ENCODE measurements around the gene ULBP2.
"Not testable (repeated sequence)": the region's sequence is repeated elsewhere in the genome, so short reads cannot be mapped to it uniquely, and the experiment has no call there.

ULBP2 gene

DNA sequence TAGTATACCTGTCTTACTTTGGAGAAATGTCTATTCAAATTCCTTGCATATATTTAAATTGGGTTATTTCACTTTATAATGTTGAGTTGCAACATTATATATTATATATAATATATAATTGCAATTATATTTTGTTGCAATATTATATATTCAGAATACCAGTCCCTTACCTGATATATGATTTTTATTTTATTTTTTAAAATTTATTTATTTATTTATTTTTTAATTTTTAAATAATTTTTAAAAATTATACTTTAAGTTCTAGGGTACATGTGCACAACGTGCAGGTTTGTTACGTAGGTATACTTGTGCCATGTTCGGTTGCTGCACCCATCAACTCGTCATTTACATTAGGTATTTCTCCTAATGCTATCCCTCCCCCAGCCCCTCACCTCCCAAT lies 14.8 kb upstream of the ULBP2 start:
- DNase-seq (ENCODE audit: low read depth): not testable (repeated sequence)

DNA sequence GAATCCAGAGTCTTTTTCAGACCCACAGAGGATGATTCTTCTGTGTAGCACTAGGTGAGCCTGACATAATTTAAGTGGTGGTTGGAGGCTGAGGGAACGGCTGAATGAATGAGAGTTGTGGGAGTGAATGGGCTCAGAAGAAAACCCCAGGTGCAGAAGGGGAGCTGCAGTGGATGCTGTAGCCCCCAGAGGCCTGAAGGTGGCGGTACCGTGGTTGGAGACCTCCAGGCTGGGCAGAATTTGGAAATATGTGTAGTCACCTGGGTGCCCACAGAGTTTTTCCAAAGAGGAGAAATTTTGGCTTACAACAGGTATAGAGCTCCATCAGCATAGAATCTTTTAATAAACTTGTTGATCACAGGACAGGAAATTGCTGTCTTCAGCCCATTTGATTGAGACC lies 12.4 kb upstream of the ULBP2 start:
- DNase-seq (ENCODE audit: low read depth): no peak

DNA sequence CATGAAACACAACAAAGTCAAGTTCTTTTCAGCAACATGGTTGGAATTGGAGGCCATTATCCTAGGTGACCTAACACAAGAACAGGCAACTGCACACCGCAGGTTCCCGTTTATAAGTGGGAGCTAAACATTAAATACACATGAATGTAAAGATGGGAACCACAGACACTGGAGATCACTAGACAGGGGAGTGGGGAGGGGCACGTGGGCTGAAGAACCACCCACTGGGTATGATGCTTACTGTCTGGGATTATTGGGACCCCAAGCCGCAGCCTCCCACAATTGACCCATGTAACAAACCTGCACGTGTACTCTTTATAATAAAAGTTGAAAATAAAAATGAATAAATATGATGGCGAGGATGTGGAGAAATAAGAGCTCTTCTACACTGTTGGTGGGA lies 10.3 kb upstream of the ULBP2 start:
- DNase-seq (ENCODE audit: low read depth): no peak

DNA sequence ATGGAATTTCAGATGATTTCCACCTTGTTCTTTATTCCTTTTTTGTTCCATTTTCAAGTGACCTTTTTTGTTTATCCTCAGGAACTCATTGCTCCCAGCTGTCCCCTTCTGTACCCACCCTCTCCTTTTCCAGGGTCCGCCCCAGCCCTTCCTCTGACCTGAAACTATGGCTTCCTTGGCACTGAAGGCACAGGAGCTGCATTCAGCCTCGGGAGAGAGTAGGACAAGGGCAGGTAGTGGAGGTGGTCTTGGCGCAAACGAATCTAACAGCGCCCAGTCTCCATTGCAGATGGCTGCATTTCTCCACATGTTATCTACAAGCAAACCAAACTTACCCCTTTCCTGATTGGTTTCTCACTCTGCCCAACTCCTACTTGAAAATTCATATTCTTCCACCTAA lies 8.8 kb upstream of the ULBP2 start:
- DNase-seq (ENCODE audit: low read depth): no peak

DNA sequence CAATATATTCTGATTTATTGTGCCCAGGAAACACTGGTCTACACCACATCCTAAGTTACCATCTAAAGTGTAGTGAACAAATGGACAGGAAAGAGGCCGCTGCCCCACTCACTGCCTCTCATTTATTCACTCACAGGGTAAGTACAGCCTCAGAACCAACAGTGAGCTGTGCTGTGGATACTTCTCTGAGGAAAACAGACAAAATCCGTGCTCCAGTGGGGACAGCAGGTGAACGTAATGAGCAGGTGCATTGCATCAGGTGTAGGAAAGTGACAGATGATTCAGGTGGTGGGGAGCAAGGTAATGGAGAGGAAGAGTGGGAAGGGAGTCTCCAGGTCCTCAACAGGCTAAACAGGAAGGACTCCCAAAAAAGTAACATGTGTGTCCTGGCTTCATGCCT lies 8.4 kb upstream of the ULBP2 start:
- DNase-seq (ENCODE audit: low read depth): no peak

DNA sequence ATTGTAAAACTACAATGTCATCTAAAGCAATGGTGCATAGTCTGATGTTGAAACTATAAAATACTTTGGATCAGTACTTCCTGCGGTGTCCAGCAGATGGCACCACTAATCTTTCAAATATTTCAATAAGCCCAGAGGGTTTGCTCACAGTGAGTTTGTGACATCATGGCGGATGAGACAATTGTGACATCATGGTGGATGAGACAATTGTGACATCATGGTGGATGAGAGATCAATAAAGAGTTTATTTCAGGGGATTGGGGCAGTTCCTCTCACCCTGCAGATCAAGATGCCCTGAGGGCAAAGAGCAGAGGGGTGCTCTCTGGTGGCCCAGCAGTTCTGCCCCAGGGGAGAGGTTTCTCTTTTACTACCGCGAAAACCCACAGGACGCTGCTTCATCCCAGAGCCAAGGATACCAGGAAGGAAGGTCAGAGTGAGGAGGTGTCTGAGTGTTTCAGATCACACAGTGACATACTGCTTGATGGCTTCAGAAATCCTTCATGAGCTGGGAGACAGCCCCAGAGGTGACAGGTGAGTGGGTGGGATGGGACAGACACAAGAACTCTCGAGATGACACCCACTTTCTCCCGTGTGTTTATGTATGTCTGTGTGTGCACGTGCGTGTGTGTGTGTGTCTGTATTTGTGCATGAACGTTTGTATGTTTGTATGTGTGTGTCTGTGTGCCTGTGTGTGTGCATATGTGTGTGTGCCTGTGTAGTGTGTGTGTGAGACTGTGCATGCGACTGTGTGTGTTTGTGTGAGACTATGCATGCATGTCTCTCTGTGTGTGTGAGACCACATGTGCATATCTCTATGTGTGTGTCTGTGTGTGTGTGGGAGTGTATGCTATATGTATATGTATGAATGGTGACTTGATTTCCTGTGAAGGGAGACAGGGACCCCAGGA lies 7.3 kb upstream of the ULBP2 start:
- peak; percentile 63 for DNase-seq (ENCODE audit: low read depth)

DNA sequence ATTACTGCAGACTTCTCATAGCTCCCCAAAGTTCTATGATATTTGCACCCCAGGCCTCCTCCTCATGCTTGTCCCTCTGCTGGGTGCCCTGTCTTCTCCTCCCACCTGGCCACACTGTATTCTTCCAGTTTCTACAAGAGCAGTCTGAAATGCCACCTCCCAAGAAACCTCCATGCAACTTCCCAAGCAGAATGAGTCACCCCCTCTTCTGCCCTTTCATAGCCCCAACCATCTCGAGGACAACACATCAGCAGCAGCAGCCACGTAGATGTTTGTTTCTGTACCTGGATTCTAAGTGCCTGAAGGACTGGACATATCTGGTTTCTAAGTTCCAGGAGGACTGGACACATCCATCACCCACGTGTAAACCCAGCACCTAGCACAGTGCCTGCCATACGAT lies 6.6 kb upstream of the ULBP2 start:
- no peak for DNase-seq (ENCODE audit: low read depth)

DNA sequence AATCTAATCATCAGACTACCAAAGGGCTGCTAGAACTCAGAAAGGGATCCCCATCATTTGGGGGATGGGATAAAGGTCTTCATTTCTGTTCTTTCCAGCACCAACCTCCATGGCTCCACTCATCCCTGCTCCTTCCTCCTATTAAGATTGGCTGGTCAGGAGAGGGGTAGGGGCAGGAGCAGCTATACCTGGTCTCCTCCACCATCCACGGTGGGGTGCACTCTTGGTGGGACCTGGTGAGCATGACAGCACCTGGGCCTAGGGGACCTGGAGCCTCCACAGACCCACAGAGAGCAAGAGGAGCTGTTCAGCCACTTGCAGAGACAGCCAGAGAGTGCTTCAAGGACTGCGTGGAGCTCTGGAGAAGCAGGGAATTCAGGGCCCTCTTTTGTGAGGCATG lies 6.1 kb upstream of the ULBP2 start:
- DNase-seq (ENCODE audit: low read depth): no peak

DNA sequence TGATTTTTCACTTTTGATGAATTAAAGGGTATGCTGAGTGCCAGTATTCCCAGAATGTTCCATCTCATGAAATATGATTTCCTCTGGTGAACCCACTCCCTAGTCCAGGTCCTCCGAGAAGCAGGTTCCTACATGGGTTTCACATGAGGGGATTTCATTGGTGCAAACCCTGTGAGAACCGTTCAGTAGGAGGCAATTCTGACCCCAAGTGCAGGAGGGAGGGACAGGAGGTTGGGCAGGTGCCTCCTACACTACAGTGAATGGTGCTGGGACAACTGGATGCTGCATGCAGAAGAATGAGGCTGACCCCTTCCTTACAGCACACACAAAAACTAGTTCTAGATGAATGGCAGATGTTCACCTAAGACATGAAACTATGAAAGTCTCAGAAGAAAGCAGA lies 5.1 kb upstream of the ULBP2 start:
- DNase-seq (ENCODE audit: low read depth): no peak

DNA sequence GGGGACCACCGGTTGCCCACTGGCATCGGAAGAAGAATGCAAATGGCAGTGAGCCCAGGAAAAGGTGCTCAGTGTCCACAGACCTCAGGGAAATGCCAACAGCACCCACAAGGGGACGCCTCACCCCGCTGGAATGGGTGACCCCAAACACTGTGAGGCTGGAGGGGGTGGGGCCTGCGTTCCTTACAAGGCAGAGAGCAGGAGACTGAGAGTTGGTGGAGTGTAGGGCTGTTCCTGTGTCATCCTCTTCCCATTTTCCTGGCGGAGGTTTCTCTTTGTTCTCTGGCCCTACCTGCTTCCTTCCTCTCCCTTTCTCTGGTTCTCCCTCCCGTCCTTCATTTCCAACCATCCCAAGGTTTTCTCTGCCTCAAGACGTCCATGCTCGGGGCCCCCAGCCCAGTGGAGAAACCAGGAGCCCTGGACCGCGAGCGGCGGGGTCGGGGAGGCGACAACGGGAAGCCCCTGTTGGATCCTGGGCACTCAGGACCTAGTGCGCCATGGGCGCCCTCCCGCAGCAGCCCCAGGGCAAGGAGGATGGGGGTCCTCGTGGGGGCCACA lies 3.7 kb upstream of the ULBP2 start:
- DNase-seq (ENCODE audit: low read depth): not testable (repeated sequence)

DNA sequence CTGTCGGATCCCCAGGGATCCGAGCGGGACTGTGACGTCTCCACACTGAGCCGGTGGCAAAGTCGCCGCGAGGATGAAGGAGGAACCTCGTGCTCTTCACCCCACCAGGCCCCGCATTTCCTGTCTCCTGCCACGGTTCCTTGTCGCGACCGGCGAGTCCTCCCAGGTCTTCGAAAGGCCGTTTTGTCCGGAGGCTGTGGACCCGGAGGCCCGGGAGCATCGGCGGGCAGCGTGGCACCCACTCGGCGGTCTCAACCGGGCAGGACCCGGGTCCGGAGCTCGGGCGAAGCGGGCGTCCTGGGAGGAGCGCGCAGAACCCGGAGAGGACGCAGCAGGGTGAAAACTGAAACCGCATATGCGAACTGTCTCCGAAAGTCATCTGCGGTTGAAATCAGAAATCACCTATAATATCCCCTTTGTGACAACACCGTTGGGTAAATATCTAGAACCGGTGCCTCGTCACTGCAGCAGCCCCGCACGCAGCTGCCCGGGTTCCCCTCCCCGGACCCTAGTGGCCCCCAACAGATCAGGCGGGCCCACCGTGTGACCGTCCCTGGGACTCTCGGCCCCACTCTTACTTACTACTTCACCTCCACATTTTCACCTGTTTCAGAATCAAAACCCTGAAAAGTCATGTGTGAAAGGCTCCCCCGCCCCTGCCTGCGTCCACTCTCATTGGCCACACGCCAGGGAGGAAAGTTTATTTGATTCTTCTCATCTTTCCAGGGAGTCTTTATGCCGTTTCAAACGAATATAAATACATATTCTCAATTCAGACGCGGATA lies 3.1 kb upstream of the ULBP2 start:
- no peak for DNase-seq (ENCODE audit: low read depth)

DNA sequence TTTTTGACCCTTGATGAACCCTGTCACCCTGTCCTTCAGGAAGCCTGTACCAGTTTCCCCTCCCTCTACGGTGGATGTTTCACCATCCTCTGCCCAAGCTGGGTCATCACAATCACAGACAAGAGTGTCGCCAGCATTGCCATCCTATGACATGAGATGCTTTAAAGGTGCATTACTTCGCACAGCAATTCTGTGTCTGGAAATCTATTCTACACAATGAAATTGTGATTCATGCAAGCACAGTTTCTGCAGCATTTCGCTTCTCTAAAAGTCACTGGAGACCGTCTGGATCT lies 2.5 kb upstream of the ULBP2 start:
- DNase-seq (ENCODE audit: low read depth): no peak

DNA sequence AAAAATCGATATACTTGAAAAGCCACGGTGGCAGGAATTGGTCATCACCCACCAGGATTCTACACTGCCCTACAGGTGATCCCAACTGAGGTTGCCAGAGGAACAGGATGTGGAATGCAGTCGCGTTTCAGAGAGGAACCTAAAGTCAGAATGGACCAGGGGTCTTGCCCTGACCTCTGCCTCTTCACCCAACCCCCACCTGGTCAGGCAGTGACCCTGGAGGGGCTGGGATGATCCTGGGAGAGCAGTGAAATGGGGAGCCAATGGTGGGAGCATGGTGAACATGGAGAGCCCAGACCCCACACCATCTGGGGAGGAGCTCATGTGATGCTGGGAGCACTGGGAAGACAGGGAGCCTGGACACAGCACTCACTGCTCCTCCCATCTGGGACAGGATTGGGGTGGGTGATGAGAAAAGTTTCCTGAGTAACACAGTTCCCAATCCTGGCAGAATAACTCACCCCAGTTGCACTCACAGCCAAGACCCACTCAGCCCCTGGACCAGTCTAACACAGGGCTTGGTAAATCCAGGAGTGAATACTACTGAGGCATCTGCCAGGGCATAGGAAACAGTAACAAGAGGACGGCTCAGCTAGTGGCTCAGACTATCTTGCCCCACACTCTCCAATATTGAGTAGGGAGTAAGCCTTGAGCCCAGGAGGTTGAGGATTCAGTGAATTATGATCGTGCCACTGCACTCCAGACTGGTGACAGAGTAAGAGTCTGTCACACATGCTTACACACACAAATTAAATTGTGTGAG lies 1.7 kb upstream of the ULBP2 start:
- no peak for DNase-seq (ENCODE audit: low read depth)

DNA sequence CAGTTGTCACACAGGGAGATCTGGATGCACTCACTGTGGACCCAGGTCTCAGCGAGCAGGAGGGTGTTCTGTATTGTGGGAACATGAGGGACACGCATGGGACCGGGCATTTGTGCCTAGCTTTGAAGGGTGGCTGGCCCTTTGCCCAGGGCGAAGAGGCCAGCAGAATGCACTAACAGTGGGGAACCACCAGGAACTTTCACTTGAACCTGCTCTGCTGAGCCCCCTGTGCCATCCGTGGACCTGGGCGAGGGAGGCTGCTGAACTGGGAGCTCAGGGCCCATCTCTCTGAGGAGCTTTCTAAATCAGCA lies 1.2 kb upstream of the ULBP2 start:
- DNase-seq (ENCODE audit: low read depth): no peak

DNA sequence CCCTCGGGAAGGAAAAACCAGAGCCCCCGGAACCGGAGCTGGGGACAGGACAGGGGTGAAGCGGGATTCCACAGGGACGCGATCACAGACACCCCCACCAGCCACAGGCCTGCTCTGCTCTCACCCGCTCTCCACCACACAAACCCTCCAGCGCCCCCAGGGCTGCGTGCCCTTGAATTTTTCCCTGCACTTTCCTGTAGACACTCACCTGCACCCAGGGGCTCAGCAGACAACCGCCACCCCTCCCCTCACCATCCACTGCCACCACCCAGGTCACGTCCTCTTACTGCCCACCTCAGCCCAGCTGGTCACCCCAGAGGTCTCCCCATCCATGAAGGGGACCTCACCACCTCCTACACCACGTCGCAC lies 631 bp downstream of the ULBP2 start:
- no peak for DNase-seq (ENCODE audit: low read depth)

DNA sequence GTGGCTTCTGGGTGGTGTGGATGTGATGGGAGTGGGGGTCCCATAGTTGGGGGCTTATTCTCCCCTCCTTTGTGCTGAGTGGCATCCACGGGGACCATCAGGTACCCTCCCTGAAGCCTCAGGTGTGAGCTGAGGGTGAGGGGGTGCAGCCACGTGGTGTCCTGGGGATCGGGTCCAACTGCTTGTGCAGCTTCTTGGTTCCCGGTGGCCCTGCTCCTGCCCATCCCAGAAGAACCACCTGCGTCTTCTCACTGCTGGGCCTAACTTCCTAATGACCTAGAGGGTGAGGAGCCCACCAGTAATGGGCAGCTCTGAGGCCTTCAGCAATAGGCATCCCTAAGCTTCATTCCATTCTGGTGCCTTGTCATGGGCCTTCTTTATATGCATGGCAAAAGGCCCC lies 1.5 kb downstream of the ULBP2 start:
- DNase-seq (ENCODE audit: low read depth): not testable (repeated sequence)

DNA sequence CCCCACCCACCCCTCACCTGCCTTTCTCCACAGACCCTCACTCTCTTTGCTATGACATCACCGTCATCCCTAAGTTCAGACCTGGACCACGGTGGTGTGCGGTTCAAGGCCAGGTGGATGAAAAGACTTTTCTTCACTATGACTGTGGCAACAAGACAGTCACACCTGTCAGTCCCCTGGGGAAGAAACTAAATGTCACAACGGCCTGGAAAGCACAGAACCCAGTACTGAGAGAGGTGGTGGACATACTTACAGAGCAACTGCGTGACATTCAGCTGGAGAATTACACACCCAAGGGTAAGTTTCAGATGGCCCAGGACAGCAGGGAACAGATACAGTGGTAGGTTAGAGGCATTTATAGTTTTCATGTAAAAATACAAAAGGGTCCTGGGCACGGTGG lies 3.5 kb downstream of the ULBP2 start:
- DNase-seq (ENCODE audit: low read depth): not testable (repeated sequence)

DNA sequence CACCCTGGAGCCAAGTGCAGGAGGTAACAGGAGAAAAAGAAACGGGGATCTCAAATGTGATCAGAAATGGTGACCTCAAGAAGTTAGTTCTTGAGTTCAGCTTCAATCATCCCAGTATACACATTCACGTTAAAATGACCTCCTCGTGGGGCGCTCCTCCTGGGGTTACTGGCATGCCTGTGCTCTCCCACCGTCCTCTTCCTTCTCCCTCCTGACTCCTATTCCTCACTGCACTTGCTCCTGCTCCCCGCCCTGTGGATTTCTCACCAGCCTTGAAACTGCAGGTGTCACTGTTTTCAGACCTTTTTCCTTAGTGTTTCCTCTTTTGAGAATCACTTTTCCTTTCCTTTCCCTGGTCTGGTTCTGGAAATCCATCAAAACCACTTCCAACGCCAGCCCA lies 4.8 kb downstream of the ULBP2 start:
- not testable (repeated sequence) for DNase-seq (ENCODE audit: low read depth)

DNA sequence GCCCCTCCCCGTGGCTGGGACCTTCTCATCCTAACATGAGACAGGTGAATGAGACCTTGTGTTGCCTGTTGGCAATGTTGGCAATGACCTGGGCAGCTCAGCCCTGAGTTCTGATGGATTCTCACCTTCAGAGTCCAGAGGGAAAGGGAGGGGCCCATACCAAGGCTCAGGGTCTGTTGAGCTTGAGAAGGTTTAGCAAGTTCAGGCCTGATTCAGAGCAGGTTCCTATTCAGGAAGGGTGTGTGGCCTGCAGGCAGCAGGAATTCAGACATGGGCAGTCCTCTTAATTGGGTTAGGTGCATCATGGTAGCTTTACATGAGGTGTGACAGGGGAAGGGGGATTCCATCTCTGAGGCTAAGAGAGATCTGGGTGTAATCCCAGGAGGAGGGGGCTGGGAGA lies 5.7 kb downstream of the ULBP2 start:
- DNase-seq (ENCODE audit: low read depth): not testable (repeated sequence)

DNA sequence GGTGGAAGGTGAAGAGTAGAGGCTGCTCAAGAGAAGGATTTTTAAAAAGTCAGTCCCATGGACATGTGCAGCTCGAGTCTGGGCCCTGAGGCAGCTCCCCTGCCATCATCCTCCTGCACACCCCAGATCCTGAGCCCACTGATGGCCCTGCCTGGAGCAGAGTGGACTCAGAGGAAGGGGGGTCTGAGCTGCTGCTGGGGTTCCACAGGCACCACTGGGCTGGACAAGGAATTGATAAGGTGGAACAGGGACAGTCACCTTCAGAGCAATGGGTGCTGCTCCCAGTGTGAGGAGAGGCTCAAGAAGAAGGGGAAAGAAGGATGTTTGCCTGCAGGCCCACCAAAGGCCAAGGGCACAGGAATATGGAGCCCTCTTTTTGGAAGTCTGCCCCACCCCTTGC lies 6.2 kb downstream of the ULBP2 start:
- no peak for DNase-seq (ENCODE audit: low read depth)

DNA sequence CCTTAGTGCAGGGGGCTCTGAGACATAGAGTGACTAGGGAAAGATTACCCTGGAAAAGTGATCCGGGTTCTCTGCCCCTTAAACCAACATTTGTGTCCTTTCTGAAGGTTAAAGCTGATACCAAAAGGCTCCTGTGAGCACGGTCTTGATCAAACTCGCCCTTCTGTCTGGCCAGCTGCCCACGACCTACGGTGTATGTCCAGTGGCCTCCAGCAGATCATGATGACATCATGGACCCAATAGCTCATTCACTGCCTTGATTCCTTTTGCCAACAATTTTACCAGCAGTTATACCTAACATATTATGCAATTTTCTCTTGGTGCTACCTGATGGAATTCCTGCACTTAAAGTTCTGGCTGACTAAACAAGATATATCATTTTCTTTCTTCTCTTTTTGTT lies 6.8 kb downstream of the ULBP2 start:
- no peak for DNase-seq (ENCODE audit: low read depth)

DNA sequence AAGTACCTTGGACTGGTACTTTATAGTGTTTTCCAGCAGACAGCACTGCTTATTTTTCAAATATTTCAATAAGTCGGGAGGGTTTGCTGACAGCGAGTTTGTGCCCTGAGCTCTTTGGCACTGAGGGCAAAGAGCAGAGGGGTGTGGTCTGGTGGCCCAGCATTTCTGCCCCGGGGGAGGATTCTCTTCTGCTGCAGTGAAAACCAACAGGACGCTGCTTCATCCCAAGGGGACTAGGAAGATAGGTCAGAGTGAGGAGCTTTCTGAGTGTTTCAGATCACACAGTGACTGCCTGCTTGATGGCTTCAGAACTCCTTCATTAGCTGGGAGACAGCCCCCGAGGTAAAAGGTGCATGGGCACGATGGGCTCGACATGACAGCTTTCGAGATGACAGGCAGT lies 8.6 kb downstream of the ULBP2 start:
- DNase-seq (ENCODE audit: low read depth): no peak

DNA sequence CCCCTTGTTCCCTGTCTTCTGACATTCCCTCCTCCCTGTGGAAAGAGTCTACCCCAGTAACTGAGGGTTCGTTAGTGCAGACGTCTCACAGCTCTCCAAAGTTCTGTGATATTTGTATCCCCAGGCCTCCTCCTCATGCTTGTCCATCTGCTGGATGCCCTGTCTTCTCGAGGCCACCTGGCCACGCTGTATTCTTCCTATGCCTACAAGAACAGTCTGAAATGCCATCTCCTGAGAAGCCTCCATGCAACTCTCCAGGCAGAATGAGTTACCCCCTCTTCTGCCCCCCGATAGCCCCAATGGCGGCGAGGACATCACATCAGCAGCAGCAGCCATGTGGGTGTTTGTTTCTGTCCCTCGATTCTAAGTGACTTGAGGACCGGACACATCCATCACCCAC lies 9.3 kb downstream of the ULBP2 start:
- DNase-seq (ENCODE audit: low read depth): no peak

Measured in stimulated activated CD8-positive, alpha-beta memory T cell treated with anti-CD3 and anti-CD28 coated beads, Interleukin-12 subunit alpha, Interleukin-12 subunit beta, amount 100 ng/mL, for 1 hour (primary cell).